Endothelial cell of umbilical vein (primary cell): ENCODE results near the gene GRIN3B.

Source experiments
- EZH2 ChIP-seq: IDR thresholded peaks from 2 replicates; pipeline ENCODE4 v1.6.1; 2012; ENCODE audit warnings: borderline replicate concordance, low read depth, mild to moderate bottlenecking, moderate library complexity, low read length, inconsistent platforms; ENCODE audit not compliant: severe bottlenecking
- FOS ChIP-seq: IDR thresholded peaks from 2 replicates; pipeline ENCODE4 v1.6.1; 2011; ENCODE audit warnings: mild to moderate bottlenecking, low read length, moderate library complexity, borderline replicate concordance; ENCODE audit not compliant: insufficient read depth
- GATA2 ChIP-seq: IDR thresholded peaks from 2 replicates; pipeline ENCODE4 v1.7.0; 2011; ENCODE audit warnings: low read depth, mild to moderate bottlenecking, moderate library complexity, mixed read lengths, low read length; ENCODE audit not compliant: insufficient read length, insufficient read depth
- JUN ChIP-seq: IDR thresholded peaks from 2 replicates; pipeline ENCODE4 v1.6.1; 2011; ENCODE audit warnings: borderline replicate concordance, low read depth; ENCODE audit not compliant: insufficient read length, insufficient read depth
- MYC ChIP-seq: IDR thresholded peaks from one replicate; pipeline ENCODE4 v1.6.1; 2011; ENCODE audit warnings: mild to moderate bottlenecking, low read depth, low read length
- POLR2A ChIP-seq: IDR thresholded peaks from 2 replicates; pipeline ENCODE4 v1.6.1; 2012; ENCODE audit warnings: low read depth, mild to moderate bottlenecking, control low read depth, low read length
- POLR2AphosphoS5 ChIP-seq: IDR thresholded peaks from 2 replicates; pipeline ENCODE4 v1.6.1; 2012; ENCODE audit warnings: low read depth, mild to moderate bottlenecking, control low read depth, low read length, moderate library complexity; ENCODE audit not compliant: insufficient read depth
- TF ChIP-seq, protein P1 (sequence below), 2 donors: IDR thresholded peaks; 1 replicate in 1 of 2; 2 replicates in 1 of 2; pipeline ENCODE4 v1.5.1; 2011; ENCODE audit warnings: low read length in 2 of 2, mild to moderate bottlenecking in 2 of 2, moderate library complexity in 2 of 2, control low read depth in 1 of 2, inconsistent platforms in 1 of 2, low read depth in 1 of 2; ENCODE audit not compliant: insufficient read depth in 1 of 2; ENCODE audit errors: extremely low read depth in 1 of 2
- TF ChIP-seq, protein P2 (sequence below): IDR thresholded peaks from 2 replicates; pipeline ENCODE4 v1.6.1; 2011; ENCODE audit not compliant: insufficient read depth, insufficient read length

DNA sequence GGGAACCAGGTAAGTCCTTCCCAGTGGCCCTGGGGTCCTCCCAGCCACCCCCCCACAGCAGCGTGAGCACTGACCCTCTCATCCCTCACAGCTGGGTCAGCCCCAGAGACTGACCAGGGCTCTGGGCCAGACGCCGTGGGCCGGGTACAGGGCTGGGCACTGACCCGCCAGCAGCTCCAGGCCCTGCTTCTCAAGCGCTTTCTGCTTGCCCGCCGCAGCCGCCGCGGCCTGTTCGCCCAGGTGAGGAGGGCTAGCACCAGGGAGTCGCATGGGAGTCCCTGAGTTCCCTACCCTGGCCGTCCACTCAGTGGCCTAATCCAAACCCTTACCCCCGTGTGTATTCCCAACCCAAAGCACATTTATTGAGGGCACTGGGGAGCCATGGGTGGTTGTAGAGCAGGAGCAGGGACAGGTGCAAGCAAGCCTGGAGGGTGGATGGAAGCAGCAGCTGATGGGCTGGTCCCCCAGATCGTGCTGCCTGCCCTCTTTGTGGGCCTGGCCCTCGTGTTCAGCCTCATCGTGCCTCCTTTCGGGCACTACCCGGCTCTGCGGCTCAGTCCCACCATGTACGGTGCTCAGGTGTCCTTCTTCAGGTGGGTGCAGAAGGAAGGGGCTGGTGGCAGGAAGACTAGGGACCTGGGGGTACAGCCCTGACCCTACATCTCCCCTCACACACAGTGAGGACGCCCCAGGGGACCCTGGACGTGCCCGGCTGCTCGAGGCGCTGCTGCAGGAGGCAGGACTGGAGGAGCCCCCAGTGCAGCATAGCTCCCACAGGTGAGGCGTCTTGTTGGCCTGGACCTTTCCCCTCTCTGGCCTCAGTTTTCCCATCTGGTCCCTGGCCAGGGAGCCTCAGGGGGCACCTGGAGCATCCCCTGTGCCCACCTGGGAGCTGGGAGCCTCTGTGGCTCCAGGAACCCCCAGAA, 54.1 kb downstream of the GRIN3B start:
- TF ChIP-seq, protein P1, sequence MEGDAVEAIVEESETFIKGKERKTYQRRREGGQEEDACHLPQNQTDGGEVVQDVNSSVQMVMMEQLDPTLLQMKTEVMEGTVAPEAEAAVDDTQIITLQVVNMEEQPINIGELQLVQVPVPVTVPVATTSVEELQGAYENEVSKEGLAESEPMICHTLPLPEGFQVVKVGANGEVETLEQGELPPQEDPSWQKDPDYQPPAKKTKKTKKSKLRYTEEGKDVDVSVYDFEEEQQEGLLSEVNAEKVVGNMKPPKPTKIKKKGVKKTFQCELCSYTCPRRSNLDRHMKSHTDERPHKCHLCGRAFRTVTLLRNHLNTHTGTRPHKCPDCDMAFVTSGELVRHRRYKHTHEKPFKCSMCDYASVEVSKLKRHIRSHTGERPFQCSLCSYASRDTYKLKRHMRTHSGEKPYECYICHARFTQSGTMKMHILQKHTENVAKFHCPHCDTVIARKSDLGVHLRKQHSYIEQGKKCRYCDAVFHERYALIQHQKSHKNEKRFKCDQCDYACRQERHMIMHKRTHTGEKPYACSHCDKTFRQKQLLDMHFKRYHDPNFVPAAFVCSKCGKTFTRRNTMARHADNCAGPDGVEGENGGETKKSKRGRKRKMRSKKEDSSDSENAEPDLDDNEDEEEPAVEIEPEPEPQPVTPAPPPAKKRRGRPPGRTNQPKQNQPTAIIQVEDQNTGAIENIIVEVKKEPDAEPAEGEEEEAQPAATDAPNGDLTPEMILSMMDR (IDR thresholded peaks at IDR 0.05; ENCODE audit: extremely low read depth in 1 of 2, insufficient read depth in 1 of 2, low read depth in 1 of 2, low read length in 2 of 2): no peak
- TF ChIP-seq POLR2AphosphoS5 (no peak), POLR2A (no peak), JUN (no peak), MYC (no peak), FOS (no peak), EZH2 (no peak), GATA2 (no peak)
- TF ChIP-seq, protein P2, sequence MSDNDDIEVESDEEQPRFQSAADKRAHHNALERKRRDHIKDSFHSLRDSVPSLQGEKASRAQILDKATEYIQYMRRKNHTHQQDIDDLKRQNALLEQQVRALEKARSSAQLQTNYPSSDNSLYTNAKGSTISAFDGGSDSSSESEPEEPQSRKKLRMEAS: no peak
